NOMO-1 treated with dmso at 0.1 percent for 144 hours (cell line): ENCODE data around the gene PLEKHG3.

Experiments
- DNase-seq: peaks from one replicate; lab custom pipeline; 2025; ENCODE audit not compliant: unreplicated experiment; lab: John Stamatoyannopoulos, UW

PLEKHG3 gene

DNA sequence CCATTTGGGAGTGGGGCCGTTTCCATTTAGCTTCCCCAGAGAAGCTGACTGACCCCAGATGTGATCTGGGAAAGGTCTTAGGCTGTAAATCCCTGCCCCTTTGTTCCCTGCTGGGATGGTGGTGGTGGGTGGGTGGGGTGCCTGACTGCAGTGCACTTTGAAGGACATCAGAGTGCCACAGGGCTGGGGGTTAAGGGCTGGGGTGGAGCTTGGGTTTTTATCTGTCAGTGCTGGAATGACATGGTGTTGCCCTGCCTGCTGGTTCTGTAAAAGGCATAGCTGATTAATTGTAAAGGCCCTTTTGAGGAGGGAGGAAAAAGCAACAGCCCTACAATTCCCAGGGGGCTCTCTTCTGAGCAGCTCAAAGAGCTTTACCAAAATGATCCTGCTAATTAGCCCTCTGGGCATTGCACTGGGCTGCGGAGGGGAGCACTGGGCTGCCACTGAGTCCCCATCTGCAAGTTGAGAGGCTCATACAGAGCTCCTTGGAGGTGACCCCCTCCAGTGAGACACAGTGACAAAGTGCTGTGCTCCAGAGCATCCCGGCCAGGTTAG, 21.1 kb downstream of the PLEKHG3 start:
- DNase-seq, result no peak

DNA sequence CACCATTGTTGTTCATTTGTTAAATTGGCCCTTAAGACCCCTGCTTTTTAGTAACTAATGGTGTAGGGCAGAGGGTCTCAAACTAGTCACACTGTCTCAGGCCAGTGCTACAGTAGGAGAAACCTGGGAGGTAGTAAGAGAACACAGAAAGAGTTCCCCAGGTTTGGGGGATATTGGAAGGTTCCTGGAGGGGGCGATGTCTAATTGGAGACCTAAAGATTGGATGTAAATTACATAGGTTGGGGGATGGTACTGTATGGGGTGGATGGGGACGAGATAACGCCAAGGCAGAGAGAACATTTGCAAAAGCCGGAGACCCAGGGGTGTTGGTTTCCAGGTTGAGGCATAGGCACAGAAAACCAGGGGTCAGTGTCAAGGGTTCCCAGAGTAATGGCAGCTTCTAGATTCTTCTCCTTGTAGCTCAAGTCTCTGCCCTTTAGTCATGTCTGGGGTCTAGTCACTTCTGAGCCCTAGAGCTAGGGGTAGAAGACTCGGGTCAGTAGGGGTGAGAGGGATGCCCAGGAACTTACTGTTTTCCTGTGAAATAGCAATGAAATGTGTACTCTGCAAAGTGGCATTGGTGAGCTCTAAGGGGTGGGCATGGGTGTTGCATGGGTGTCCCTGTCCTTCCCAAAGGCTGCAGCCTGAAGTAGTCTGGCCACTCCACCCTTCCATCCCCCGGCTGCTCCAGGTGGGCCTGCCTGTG, 21.8 kb downstream of the PLEKHG3 start:
- DNase-seq, result no peak

DNA sequence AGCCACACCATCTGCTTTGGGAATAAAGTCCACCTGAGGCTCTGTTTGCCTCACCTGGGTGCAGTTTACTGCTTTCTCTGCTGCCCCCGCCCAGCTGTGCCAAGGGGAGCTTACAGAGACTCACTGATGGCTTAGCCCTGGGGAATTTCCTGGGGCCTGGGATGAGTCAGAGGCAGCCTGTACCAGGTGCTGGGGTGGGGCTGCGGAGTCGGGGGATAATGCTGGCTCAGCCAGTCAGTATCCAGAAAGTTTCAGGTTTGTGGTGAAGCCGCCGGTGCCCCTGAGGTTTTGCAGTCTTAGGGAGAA, 22.3 kb downstream of the PLEKHG3 start:
- no peak for DNase-seq

DNA sequence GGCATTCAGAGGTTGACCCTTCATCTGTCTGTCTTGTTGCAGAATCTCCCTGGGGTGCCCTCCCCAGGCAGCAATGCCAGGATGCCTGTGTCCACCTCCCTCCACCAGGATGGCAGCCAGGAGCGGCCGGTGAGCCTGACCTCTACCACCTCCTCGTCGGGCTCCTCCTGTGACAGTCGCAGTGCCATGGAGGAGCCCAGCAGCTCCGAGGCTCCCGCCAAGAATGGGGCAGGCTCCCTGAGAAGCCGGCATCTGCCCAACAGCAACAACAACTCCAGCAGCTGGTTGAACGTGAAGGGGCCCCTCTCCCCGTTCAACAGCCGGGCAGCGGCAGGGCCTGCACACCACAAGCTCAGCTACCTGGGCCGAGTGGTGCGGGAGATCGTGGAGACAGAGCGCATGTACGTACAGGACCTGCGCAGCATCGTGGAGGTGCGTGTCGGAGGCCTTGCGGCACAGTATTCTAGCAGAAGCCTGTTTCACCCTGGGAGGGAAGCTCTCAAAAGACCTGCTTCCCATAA, 23.4 kb downstream of the PLEKHG3 start:
- DNase-seq, result no peak

DNA sequence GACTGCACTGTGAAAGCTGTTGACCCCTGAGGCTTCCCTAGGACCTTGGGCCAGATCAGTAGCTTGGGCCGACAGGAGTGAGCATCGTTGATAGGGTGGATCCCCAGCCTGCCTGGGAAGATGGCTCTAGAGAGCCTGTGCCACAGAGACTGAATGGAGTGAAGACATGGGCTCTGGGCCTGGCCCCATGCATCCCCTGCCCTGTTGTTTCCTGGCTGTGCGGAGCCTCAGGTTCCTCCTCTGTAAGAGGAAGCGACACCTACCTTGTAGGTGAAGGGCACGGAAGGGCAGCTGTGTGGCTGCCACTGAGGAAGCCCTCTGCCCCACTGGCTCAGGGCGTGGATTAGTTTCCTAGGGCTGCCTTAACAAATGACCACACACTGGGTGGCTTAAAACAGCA, 23.9 kb downstream of the PLEKHG3 start:
- no peak for DNase-seq

DNA sequence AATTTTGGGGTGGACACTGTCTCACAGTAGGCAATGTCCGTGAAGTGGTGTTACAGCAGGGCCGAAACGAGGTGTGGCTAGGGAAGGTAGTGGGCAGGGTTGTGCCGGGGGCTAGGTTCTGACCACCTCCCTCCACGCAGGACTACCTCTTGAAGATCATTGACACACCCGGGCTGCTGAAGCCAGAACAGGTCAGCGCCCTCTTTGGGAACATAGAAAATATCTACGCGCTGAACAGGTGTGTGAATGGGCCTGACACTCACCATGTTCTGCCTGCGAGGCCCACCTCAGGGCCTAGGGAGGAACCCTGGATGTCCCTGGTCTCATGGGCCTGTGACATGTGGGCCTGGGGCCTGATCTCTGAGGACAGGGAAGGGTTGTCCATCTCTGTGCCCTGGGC, 24.6 kb downstream of the PLEKHG3 start:
- DNase-seq, result no peak

DNA sequence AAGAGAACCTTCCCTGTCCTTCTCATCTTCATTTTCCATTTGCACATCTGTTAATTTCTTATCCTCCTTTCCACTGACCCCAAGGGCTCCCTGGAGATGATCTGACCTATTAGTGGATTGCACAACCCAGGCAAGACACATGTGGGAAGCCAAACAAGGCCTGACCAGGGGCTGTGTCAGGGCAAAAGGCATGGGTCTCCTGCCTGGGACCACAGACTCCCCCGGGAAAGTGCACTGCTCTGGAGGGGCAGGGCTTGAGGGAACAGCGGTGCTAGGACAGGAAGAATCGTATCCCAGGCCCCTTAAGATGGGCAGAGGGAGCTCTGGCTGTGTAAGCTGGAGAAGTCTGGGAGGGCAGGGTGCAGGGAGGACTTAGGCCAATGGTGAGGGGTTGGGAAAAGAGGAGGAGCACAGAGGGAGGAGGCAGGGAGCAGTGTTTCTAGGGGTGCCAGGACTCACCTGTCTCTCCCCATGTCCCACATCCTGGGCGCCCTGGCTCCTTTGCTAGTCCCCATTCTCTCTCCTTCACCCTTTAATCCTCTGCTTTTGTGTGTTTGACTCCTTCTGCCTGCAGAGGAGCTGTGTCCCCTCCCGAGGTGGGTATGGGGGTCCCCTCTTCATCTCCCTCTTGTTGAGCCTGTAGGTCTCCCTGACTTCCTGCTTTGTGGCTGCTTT, 25.3 kb downstream of the PLEKHG3 start:
- no peak for DNase-seq

DNA sequence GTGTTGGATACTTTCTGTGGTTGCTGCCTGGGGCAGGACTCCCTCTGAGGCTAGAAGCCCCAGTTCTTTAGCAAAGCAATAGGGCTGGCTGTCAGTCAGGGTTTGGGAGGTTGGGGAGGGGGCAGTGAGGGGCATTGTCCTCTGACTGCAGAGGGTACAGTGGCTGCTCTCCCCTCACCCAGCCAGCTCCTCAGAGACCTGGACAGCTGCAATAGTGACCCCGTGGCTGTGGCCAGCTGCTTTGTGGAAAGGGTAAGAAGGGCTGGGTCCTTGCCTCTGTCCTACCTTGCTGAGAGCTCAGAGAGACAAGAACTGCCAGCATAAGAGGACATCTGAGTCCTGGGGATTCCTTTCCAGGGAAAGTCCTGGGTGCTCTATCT, 25.8 kb downstream of the PLEKHG3 start:
- no peak for DNase-seq

DNA sequence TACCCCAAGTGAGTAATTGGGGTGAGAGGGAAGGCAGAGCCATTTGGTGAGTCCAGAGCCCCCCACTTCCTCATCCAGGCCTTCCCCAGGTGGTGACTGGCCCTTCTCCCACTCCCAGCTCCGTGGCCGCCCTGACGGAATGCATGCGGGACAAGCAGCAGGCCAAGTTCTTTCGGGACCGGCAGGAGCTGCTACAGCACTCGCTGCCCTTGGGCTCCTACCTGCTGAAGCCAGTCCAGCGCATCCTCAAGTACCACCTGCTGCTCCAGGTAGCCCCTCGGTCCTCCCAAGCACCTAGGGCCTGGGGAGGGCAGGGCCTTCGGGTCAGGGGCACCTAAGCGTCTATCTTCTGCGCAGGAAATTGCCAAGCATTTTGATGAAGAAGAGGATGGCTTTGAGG, 26.5 kb downstream of the PLEKHG3 start:
- no peak for DNase-seq

DNA sequence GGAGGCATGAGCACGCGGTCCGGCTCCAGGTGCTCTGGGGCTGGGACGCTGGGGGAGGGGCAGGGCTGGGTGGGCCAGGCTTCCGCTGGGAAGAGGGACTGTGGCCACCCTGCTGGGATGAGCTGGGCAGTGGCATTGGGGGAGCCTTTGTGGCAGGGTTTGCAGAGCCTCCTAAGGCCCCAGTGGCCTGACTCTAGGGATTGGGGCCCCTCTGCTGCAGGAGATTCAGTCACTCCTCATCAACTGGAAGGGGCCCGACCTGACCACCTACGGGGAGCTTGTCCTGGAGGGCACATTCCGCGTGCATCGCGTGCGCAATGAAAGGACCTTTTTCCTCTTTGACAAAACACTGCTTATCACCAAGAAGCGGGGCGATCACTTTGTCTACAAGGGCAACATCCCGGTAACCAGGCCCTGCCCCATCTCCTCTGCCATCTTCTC, 26.9 kb downstream of the PLEKHG3 start:
- no peak for DNase-seq

DNA sequence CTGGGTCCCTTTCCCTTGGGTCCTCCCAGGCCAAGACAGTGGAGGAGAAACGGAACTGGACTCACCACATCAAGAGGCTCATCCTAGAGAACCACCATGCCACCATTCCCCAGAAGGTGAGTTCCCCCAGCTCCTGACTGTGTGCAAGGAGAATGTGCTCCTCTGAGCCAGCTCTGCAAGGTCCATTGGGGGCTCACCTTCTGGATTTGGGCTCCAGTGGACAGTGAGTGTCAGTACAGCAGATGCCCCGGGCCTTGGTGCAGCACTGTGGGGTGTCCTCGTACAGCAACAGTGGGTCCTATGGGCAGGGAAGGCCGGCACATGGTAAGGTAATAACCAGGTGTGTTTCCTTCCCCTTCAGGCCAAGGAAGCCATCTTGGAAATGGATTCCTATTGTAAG, 27.8 kb downstream of the PLEKHG3 start:
- no peak for DNase-seq

DNA sequence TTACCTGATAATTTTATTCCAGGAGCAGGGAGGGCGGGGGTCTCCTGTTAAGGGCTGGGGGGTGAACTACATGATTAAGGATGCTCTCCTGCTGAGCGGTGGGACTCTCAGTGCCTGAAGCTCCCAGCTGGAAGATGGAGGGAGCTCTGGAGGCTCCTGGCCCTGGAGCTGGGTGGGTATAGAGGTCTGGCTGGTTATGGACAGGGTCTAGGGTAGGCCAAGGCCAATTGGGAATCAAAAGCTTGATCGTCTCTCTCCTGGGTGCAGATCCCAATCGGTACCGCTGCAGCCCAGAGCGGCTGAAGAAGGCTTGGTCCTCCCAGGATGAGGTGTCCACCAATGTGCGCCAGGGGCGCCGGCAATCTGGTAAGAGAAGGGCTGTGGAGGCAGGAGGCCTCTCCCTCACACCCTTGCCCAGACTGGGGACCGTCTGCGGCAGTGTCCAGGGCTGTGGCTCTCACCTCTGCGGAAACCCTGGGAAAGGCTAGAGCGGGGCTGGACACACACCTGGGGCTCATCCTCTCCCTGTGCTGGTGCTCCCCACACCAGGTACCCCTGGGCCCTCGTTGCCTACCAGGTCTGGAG, 28.4 kb downstream of the PLEKHG3 start:
- DNase-seq, result no peak

DNA sequence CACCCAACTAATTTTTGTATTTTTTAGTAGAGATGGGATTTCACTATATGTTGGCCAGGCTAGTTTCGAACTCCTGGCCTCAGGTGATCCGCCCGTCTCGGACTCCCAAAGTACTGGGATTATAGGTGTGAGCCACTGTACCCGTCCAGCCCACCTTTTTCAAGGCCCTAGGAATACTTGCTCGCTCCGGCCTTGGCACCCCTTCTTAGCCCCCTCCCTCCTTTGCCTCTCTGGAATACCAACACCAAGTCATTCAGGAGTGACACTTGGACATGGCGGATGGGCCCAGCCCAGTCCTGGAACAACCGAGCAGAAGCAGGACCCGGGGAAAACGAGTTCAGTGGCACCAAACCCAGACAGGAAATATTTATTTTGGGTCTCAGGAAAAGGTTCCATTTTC, 29.1 kb downstream of the PLEKHG3 start:
- no peak for DNase-seq

DNA sequence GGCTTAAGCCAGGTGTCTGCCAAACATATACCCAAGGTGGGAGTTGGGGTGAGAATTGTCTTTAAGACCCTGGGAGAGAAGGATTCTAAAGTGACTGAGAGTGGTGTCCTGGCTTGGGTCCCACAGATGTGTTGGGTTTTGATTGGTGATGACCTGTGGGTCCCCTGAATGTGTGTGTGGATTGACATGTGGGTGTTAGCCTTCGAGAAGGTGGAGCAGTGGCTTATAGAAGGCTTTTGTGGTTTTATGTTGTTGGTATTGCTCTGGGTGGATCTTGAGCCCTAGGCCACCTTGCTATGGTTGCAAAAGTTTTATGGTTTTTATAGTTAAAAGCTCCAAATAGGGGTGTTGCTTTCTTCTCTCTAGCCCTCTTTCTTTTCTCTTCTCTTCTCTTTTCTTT, 29.7 kb downstream of the PLEKHG3 start:
- no peak for DNase-seq

DNA sequence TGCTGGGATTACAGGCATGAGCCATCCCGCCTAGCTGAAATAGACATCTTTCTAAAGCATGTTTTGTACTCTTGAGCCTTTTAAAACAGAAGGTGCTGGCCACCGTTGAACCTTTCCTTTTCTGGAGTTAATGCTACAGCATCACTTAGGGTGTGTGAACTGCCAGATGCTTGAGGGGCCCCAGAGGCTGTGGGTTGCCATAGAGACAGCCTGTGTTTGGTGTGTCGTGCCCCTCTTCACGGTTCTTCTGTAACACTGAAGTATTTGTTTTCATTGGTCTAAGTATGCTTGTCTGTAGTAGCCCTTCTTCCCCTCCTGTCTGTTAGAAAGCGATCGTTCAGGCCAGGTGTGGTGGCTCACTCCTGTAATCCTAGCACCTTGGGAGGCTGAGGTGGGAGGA, 30.8 kb downstream of the PLEKHG3 start:
- DNase-seq, result no peak

DNA sequence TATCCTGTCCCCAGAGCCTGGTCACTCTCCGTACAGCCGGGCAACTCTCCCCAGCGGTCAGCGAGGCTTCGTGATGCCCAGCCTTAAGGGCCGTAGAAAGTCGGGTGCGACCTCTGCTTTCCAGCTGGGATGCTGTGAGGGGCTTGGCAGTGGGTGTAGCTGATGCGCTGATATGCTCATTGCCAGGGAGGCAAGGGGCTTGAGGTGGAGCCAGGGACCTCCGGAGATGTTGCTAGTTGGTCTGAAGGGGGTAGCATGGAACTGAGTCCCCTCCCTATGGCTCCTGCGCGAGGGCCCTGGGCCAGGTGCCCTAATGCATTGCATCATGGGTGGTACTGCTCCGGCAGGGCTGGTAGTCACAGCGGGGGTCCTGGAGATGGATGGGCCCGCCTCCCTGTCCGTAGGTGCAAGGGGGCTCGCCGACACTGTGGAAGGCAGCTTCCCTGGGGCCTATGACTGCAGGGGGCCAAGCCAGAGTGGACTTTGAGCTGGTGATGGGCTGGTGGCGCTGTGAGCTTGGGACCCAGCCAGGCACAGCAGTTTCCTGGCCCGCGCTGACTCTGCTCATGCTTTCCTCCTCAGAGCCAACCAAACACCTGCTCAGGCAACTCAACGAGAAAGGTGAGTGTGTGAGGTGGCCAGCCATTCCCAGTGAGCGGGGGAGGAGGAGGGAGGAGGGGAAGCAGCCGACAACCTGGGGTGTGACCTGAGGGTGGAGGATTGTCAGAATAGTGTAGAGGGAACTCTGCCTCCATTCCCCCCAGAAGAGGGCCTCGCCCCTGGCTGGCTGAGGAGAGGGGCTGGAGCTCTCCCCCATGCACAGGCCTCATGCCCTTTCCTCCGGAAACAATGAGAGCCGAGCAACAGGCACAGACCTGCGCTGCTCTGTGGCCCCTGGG, 32.3 kb downstream of the PLEKHG3 start:
- no peak for DNase-seq

DNA sequence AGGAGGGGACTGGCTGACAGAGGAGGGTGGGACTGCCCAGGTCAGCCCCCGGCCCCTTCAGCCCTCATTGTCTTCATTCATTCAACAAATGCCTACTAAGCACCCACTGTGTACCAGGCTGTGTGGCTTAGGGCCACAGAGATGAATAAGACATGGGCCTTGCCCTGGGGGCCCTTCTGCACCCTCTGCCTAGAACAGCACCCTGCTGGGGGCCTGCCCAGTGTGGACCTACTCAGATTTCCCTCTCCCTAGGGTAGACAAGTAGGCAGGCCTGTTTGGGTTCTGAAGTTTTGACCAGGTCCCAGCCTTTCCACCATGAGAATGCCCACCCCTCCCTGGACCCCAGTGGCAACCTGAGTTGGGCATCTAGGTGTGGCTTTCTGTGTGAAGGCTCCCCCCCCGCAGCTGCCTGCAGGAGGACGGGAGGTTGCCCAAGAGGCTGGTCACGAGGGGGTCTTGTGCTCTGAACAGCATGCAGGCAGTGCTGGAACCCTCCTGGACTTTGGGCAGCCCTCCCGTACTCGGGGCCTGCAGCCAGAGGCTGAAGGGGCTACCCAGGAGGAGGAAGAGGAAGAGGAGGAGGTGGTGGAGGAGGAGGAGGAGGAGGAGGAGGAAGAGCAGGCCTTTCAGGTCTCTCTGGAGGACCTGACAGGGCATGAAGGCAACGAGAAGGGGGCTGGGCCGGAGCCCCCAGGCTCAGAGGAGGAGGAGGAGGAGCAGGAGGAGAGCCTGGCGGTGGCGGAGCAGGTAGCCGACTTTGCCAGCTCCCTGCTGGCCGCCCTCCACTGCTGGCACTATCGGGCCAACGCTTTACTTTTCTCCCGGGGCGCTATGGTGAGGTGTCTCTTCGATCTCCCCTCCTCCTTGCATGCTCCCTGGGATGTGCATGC, 33.4 kb downstream of the PLEKHG3 start:
- no peak for DNase-seq

DNA sequence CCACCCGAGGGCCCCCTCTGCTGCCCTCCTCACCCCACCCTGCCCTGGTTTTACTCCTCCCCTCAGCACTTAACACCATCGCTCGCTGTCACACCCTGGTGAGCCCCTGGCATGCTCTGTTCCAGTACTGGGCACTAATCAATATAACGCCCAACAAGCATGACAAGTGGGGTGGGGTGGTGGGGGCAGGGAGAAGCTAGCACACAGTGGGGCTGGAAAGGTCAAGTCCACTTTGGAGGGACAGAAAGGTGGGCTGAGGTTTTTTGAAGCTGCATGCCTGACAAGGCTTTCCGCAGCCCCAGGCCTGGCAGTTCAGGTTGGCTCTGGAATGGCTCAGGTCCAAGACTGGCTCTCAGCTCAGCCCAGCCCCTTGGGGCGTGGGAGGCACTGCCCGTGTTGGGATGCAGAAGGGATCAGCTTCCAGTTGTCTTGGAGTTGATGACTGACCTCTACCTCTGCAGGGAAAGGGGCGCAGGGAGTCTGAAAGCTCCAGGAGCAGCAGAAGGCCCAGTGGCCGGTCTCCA, 34.1 kb downstream of the PLEKHG3 start:
- DNase-seq, result no peak

DNA sequence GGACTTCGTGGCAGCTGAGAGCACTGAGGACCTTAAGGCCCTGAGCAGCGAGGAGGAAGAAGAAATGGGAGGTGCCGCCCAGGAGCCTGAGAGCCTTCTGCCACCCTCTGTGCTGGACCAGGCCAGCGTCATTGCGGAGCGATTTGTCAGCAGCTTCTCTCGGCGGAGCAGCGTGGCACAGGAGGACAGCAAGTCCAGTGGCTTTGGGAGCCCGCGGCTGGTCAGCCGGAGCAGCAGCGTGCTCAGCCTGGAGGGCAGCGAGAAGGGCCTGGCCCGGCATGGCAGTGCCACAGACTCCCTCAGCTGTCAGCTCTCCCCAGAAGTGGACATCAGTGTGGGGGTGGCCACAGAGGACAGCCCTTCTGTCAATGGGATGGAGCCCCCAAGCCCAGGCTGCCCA, 37.0 kb downstream of the PLEKHG3 start:
- no peak for DNase-seq

DNA sequence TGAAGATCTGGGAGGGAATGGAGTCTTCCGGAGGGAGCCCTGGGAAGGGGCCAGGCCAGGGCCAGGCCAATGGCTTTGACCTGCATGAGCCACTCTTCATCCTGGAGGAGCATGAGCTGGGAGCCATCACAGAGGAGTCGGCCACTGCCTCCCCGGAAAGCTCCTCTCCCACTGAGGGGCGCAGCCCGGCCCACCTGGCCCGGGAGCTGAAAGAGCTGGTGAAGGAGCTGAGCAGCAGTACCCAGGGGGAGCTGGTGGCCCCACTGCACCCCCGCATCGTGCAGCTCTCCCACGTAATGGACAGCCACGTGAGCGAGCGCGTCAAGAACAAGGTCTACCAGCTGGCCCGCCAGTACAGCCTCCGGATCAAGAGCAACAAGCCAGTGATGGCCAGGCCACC, 37.7 kb downstream of the PLEKHG3 start:
- no peak for DNase-seq
